ENCODE results near the gene LGALS13. TPM values are rescaled to one million over a fixed set of nuclear protein-coding genes. Genes with fewer than 3 reads are reported as not detected.

The LGALS13 gene
- total and polyA plus RNA-seq, 2 of the 8 experiments (the other 6 are each of a cell fraction or from before 2014, with no cell fraction given) = not detected

GRCh38 chr19:39566064-39566463 is 36.3 kb upstream of the LGALS13 start:
- Histone ChIP-seq H3K4me1 (replicated peaks in 1 of 4; ENCODE audit: control insufficient read depth in 3 of 4, insufficient read depth in 4 of 4, low read length in 3 of 4) (no peaks in the 10 kb centered on the region), H2BK5ac (ENCODE audit: low read depth, low read length) (no peak overlapping the region), H3K18ac (ENCODE audit: extremely low read depth, low read length) (no peak overlapping the region), H3K14ac (ENCODE audit: insufficient read length) (no peak overlapping the region), H3K79me1 (ENCODE audit: low read depth, low read length) (no peaks in the 10 kb centered on the region), H3K4ac (replicated peaks; ENCODE audit: insufficient read length, low read depth, low read length) (no peak overlapping the region), H3K27me3 (replicated peaks in 1 of 4; ENCODE audit: control insufficient read depth in 3 of 4, extremely low read depth in 1 of 4, insufficient read depth in 3 of 4, low read length in 3 of 4) (no peaks in the 10 kb centered on the region; a peak in 2 of 7 replicates), H3K36me3 (ENCODE audit: control insufficient read depth in 2 of 4, insufficient read depth in 4 of 4, low read length in 3 of 4) (no peaks in the 10 kb centered on the region), H2AFZ (ENCODE audit: low read length) (no peak overlapping the region), H4K8ac (ENCODE audit: extremely low read depth, insufficient read depth, low read length) (no peak overlapping the region), H2AK5ac (ENCODE audit: low read depth, low read length) (no peak overlapping the region), H4K5ac (ENCODE audit: insufficient read length, low read depth, low read length) (no peak overlapping the region), H3K9ac (replicated peaks in 1 of 4; ENCODE audit: extremely low read depth in 1 of 4, low read depth in 3 of 4, low read length in 3 of 4) (no peak overlapping the region), H3K79me2 (ENCODE audit: control insufficient read depth in 1 of 2, insufficient read depth in 2 of 2, low read length in 2 of 2) (no peaks in the 10 kb centered on the region), H2BK120ac (replicated peaks; ENCODE audit: low read depth, low read length) (no peak overlapping the region), H3K56ac (replicated peaks; ENCODE audit: insufficient read length, low read depth, low read length) (no peak overlapping the region), H2BK12ac (ENCODE audit: low read depth, low read length) (no peak overlapping the region), H3K9me3 (ENCODE audit: insufficient read depth in 2 of 2, low read depth in 1 of 2, low read length in 1 of 2) (no peaks in the 10 kb centered on the region), H2BK15ac (ENCODE audit: low read length) (no peak overlapping the region), H4K20me1 (replicated peaks in 1 of 2; ENCODE audit: control insufficient read depth in 1 of 2, insufficient read depth in 2 of 2, low read length in 2 of 2) (no peaks in the 10 kb centered on the region), H3K4me2 (ENCODE audit: insufficient read depth in 1 of 2, low read depth in 2 of 2, low read length in 2 of 2) (no peak overlapping the region), H2BK20ac (ENCODE audit: low read length) (no peak overlapping the region), H3K4me3 (ENCODE audit: extremely low read depth in 1 of 4, insufficient read depth in 2 of 4, low read depth in 3 of 4, low read length in 4 of 4) (no peak overlapping the region), H3K23me2 (ENCODE audit: low read depth, low read length) (no peaks in the 10 kb centered on the region), H4K91ac (replicated peaks; ENCODE audit: insufficient read length, low read length) (no peak overlapping the region), H3K23ac (ENCODE audit: insufficient read length) (no peak overlapping the region), H3K27ac (ENCODE audit: low read depth, low read length) (no peak overlapping the region)
- FAIRE-seq (no peak), DNase-seq (ENCODE audit: low read depth in 1 of 2, low spot score in 2 of 2) (no peak)
- TF ChIP-seq ATF2 (IDR thresholded peaks at IDR 0.05; ENCODE audit: low read length) (no peak), RNF2 (IDR thresholded peaks at IDR 0.05; ENCODE audit: borderline replicate concordance, low read depth, low read length, missing control alignments, poor library complexity, severe bottlenecking) (no peak), MAFK (IDR thresholded peaks at IDR 0.05; ENCODE audit: low read depth, low read length) (no peak), CBX8 (IDR thresholded peaks at IDR 0.05; ENCODE audit: borderline replicate concordance, low read depth, low read length) (no peak), PHF8 (conservative IDR thresholded peaks at IDR 0.05; ENCODE audit: low read depth, low read length) (no peak)
- POLR2A ChIA-PET (ENCODE audit: partially characterized antibody) = no interaction called here
- 69% methylated on average over 3 of the region's 3 CpGs; no CpG with 5 or more reads in 1 of the 2 experiments for WGBS, 2 experiments (ENCODE audit: extremely low coverage in 1 of 2, insufficient coverage in 1 of 2, insufficient read length in 1 of 2, insufficient replicate concordance in 2 of 2, low coverage in 1 of 2, low lambda C conversion rate in 2 of 2, missing lambda C conversion rate in 1 of 2)
- CTCF ChIA-PET (ENCODE audit: partially characterized antibody) = interaction anchor here (0.6 to 1.1 kb wide), 2 partner anchors 11 to 14 kb away, joined by 3 to 4 read pairs; no protein-coding TSS in a partner anchor

All from H1 (cell line).